ENCODE results near the gene CGB5.
"Not testable (repeated sequence)": the region's sequence is repeated elsewhere in the genome, so short reads cannot be mapped to it uniquely, and the experiment has no call there.

CGB5 gene

GRCh38 chr19:49014123-49014869, 29.4 kb upstream of the CGB5 start:
- H3K9ac ChIP-seq (ENCODE audit: low read depth in 1 of 2, low read length in 2 of 2): no peak overlapping the region
- H3K36me3 ChIP-seq (ENCODE audit: control insufficient read depth in 1 of 2, insufficient read depth in 2 of 2, low read length in 2 of 2): peaks cover 19 to 56% of the 10 kb centered on the region in 2 donors
- H3K27ac ChIP-seq (ENCODE audit: low read depth, low read length): no peak overlapping the region
- peaks cover 9 to 13% of the 10 kb centered on the region in 2 donors for H3K4me1 ChIP-seq (ENCODE audit: control insufficient read depth in 1 of 2, insufficient read depth in 2 of 2, low read length in 2 of 2)
- peaks cover 0 to 4% of the 10 kb centered on the region in 2 donors for H3K27me3 ChIP-seq (ENCODE audit: control insufficient read depth in 1 of 2, insufficient read depth in 2 of 2, low read length in 2 of 2)
- H3K4me3 ChIP-seq (ENCODE audit: low read depth in 1 of 2, low read length in 2 of 2): no peak overlapping the region
- H3K9me3 ChIP-seq (ENCODE audit: control insufficient read depth in 1 of 2, low read length in 2 of 2): no peaks in the 10 kb centered on the region

GRCh38 chr19:49014870-49015255, 28.8 kb upstream of the CGB5 start:
- peaks cover 12 to 13% of the 10 kb centered on the region in 2 donors for H3K4me1 ChIP-seq (ENCODE audit: control insufficient read depth in 1 of 2, insufficient read depth in 2 of 2, low read length in 2 of 2)
- no peak overlapping the region for H3K27ac ChIP-seq (ENCODE audit: low read depth, low read length)
- no peak overlapping the region for H3K9ac ChIP-seq (ENCODE audit: low read depth in 1 of 2, low read length in 2 of 2)
- no peak overlapping the region for H3K4me3 ChIP-seq (ENCODE audit: low read depth in 1 of 2, low read length in 2 of 2)
- peaks cover 2 to 4% of the 10 kb centered on the region in 2 donors for H3K27me3 ChIP-seq (ENCODE audit: control insufficient read depth in 1 of 2, insufficient read depth in 2 of 2, low read length in 2 of 2)
- peaks cover 15 to 50% of the 10 kb centered on the region in 2 donors for H3K36me3 ChIP-seq (ENCODE audit: control insufficient read depth in 1 of 2, insufficient read depth in 2 of 2, low read length in 2 of 2)
- no peaks in the 10 kb centered on the region for H3K9me3 ChIP-seq (ENCODE audit: control insufficient read depth in 1 of 2, low read length in 2 of 2)

DNA sequence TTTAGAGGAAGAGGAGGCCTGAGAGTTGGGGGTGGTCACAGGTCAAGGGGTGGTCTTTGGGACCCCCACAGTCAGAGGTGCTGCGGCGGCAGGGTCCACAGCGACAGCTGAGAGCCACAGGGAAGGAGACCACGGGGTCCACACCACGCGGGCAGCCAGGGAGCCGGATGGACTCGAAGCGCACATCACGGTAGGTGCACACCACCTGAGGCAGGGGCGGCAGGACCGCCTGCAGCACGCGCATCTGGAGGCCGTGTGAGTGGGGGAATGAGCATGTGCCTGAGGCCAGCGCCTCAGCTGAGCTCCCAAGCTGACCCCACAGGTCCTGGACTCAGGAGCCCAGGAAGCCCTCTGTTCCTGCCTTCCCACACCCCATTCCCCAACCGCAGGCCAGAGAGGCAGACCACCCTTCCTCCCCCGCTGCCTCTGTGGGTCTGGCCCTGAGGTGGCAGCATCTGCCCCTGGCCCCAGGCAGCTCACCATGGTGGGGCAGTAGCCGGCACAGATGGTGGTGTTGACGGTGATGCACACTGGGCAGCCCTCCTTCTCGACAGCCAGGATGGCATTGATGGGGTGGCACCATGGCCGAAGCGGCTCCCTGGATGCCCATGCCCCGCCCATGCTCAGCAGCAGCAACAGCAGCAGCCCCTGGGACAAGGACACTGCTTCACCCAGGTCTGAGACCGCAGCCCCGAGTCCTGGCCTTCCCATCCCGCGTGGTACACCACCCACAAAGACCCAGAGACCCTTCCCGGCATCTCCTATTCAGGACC, 27.4 kb upstream of the CGB5 start:
- H3K36me3 ChIP-seq (ENCODE audit: control insufficient read depth in 1 of 2, insufficient read depth in 2 of 2, low read length in 2 of 2): peaks cover 8 to 38% of the 10 kb centered on the region in 2 donors
- H3K27ac ChIP-seq (ENCODE audit: low read depth, low read length): no peak overlapping the region
- H3K4me3 ChIP-seq (ENCODE audit: low read depth in 1 of 2, low read length in 2 of 2): no peak overlapping the region
- peaks cover 13% of the 10 kb centered on the region in 2 donors for H3K27me3 ChIP-seq (ENCODE audit: control insufficient read depth in 1 of 2, insufficient read depth in 2 of 2, low read length in 2 of 2)
- H3K9ac ChIP-seq (ENCODE audit: low read depth in 1 of 2, low read length in 2 of 2): no peak overlapping the region
- peaks cover 12 to 13% of the 10 kb centered on the region in 2 donors for H3K4me1 ChIP-seq (ENCODE audit: control insufficient read depth in 1 of 2, insufficient read depth in 2 of 2, low read length in 2 of 2)
- H3K9me3 ChIP-seq (ENCODE audit: control insufficient read depth in 1 of 2, low read length in 2 of 2): no peaks in the 10 kb centered on the region

- Histone ChIP-seq H3K36me3 (ENCODE audit: control insufficient read depth in 1 of 2, insufficient read depth in 2 of 2, low read length in 2 of 2) (peaks cover under 1 to 29% of the 10 kb centered on the region in 2 donors), H3K27ac (ENCODE audit: low read depth, low read length) (no peak within 1 kb of the TSS), H3K9me3 (ENCODE audit: control insufficient read depth in 1 of 2, low read length in 2 of 2) (no peaks in the 10 kb centered on the region), H3K27me3 (ENCODE audit: control insufficient read depth in 1 of 2, insufficient read depth in 2 of 2, low read length in 2 of 2) (peaks cover 13 to 16% of the 10 kb centered on the region in 2 donors), H3K4me3 (ENCODE audit: low read depth in 1 of 2, low read length in 2 of 2) (peak within 1 kb of the TSS; percentile 52 to 55), H3K9ac (ENCODE audit: low read depth in 1 of 2, low read length in 2 of 2) (peak within 1 kb of the TSS; percentile 12 to 57), H3K4me1 (ENCODE audit: control insufficient read depth in 1 of 2, insufficient read depth in 2 of 2, low read length in 2 of 2) (peaks cover 12 to 13% of the 10 kb centered on the region in 2 donors)
Measured at GRCh38 chr19:49017041-49017665, 26.5 kb upstream of the CGB5 start, which contains the start of gene LHB. TSS of gene LHB (minus strand) at chr19:49017091. CDS start at chr19:49017081, 10 bp downstream.

DNA sequence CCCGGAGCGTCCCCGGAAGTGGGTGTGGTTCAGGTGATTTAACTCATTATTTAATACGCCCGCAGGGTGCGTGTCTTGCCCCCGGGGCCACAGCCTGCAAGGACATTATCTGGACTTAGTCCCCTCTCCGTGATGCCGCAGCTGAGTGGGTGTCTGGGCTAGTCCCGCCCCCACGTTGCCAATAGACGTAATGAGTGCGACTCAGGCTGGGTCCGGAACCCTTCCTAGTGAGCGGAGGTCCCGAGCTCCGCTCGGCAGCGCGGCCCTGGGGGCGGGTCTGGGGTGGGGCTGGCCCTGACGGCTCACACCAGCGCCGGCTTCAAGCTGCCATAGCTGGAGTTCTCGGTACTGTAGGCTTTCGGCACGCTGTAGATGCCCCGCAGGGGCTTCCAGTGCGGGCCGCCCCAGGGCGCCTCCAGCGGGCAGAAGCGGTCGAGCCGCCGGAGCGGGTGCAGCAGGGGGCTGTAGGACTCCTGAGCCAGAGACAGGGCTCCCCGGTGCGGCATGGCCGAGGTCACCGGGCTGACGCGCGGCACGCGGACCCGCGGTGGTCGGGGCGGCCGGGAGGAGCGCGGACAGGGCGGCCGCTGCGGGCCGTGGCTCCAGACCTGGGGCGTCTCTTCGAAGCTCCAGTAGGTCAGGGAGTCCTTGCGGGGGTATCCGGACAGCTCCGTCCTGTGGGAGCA, 25.8 kb upstream of the CGB5 start:
- H3K9me3 ChIP-seq (ENCODE audit: control insufficient read depth in 1 of 2, low read length in 2 of 2): no peaks in the 10 kb centered on the region
- peaks cover 0 to 23% of the 10 kb centered on the region in 2 donors for H3K36me3 ChIP-seq (ENCODE audit: control insufficient read depth in 1 of 2, insufficient read depth in 2 of 2, low read length in 2 of 2)
- no peak overlapping the region for H3K27ac ChIP-seq (ENCODE audit: low read depth, low read length)
- peaks cover 13 to 16% of the 10 kb centered on the region in 2 donors for H3K27me3 ChIP-seq (ENCODE audit: control insufficient read depth in 1 of 2, insufficient read depth in 2 of 2, low read length in 2 of 2)
- peak overlapping the region; percentile 52 to 55 for H3K4me3 ChIP-seq (ENCODE audit: low read depth in 1 of 2, low read length in 2 of 2)
- H3K9ac ChIP-seq (ENCODE audit: low read depth in 1 of 2, low read length in 2 of 2): peak overlapping the region; percentile 12 to 57
- peaks cover 12 to 13% of the 10 kb centered on the region in 2 donors for H3K4me1 ChIP-seq (ENCODE audit: control insufficient read depth in 1 of 2, insufficient read depth in 2 of 2, low read length in 2 of 2)

DNA sequence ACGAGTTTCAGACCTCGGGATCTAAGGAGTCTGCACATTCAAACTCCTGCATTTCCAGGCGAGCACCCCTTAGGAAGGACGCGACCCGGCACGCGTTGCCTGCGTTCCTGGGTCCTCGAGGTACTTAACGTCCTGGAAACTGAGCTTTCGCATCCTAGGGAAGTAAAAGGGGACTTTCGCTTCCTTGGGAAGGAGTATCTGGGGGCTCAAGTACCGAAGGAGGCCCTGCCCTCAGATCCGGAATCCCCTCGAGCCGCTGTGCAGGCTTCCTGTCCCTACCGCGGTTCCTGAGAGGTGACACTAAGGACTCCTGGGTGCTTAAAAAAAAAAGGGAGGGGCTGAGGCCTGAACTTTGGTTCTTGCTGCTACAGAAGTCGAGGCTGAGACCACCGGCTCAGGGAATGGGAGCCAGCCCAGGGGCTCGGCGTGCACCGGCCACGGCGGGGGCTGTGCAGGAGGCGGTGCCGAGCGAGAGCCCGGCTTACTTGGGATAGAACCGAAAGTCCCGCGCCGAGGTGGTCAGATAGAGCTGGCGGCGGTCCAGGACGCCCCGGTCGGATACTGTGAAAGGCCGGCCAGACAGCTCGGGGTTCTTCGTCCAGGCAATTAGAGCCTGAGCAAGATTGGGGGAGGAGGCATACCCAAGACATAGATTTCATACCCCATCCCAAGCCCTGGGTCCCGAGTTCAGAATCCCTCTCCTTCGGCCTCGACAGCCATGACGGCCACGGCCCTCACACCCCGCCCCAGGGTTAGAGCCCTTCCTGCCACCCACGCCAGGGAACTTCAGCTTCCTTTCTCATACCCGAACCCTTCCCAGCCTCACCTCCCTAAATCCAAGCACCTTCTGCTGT, 25.0 kb upstream of the CGB5 start:
- not testable (repeated sequence) for H3K9me3 ChIP-seq (ENCODE audit: control insufficient read depth in 1 of 2, low read length in 2 of 2); H3K27ac ChIP-seq (ENCODE audit: low read depth, low read length)
- Histone ChIP-seq H3K4me1 (ENCODE audit: control insufficient read depth in 1 of 2, insufficient read depth in 2 of 2, low read length in 2 of 2) (peaks cover 12 to 13% of the 10 kb centered on the region in 2 donors), H3K36me3 (ENCODE audit: control insufficient read depth in 1 of 2, insufficient read depth in 2 of 2, low read length in 2 of 2) (peaks cover 0 to 21% of the 10 kb centered on the region in 2 donors), H3K27me3 (ENCODE audit: control insufficient read depth in 1 of 2, insufficient read depth in 2 of 2, low read length in 2 of 2) (peaks cover 13 to 16% of the 10 kb centered on the region in 2 donors), H3K4me3 (ENCODE audit: low read depth in 1 of 2, low read length in 2 of 2) (peak overlapping the region; percentile 52 to 55), H3K9ac (ENCODE audit: low read depth in 1 of 2, low read length in 2 of 2) (peak overlapping the region; percentile 12 to 57)

DNA sequence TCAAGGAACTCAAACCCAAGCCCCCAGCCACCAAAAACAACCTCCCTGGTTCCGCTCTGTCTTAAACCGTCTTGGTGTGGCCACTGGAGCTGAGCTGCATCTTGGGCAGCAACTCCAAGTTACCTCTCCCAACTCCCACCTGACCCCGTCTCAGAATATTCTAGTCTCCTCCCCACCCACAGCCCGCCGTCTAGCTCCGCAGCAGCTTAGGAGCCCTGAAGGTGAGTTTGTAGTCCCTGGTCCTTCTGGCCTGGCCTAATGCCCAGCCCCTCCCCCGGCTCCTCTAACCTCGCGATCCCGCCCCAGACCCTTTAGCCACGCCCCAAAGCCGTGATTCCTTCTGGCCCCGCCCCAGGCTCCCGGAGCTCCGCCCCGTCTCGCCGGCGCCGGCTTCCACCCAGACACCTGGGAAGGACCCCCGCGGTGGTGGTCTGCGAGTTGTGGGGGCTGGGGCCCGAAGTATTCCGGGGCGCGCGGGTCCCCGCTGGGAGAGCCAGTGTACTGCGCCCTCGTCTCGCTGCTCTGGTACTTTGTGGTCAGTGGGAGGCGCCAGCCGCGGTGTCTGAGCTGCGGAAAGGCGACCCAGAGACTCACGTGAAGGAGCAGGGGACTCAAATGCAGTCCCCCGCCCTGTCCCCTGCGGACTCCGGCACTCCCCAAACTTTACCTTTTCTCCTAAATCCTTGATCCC, 24.3 kb upstream of the CGB5 start:
- Histone ChIP-seq H3K36me3 (ENCODE audit: control insufficient read depth in 1 of 2, insufficient read depth in 2 of 2, low read length in 2 of 2) (peaks cover 0 to 15% of the 10 kb centered on the region in 2 donors), H3K27ac (ENCODE audit: low read depth, low read length) (no peak overlapping the region), H3K9ac (ENCODE audit: low read depth in 1 of 2, low read length in 2 of 2) (no peak overlapping the region), H3K4me1 (ENCODE audit: control insufficient read depth in 1 of 2, insufficient read depth in 2 of 2, low read length in 2 of 2) (peaks cover 12 to 13% of the 10 kb centered on the region in 2 donors), H3K27me3 (ENCODE audit: control insufficient read depth in 1 of 2, insufficient read depth in 2 of 2, low read length in 2 of 2) (peaks cover 13 to 16% of the 10 kb centered on the region in 2 donors), H3K4me3 (ENCODE audit: low read depth in 1 of 2, low read length in 2 of 2) (peak overlapping the region; percentile 52 to 55), H3K9me3 (ENCODE audit: control insufficient read depth in 1 of 2, low read length in 2 of 2) (no peaks in the 10 kb centered on the region)

GRCh38 chr19:49020342-49020741, 23.3 kb upstream of the CGB5 start:
- Histone ChIP-seq H3K27ac (ENCODE audit: low read depth, low read length) (no peak overlapping the region), H3K36me3 (ENCODE audit: control insufficient read depth in 1 of 2, insufficient read depth in 2 of 2, low read length in 2 of 2) (peaks cover 0 to 5% of the 10 kb centered on the region in 2 donors), H3K9me3 (ENCODE audit: control insufficient read depth in 1 of 2, low read length in 2 of 2) (no peaks in the 10 kb centered on the region), H3K4me1 (ENCODE audit: control insufficient read depth in 1 of 2, insufficient read depth in 2 of 2, low read length in 2 of 2) (peaks cover 12 to 13% of the 10 kb centered on the region in 2 donors), H3K4me3 (ENCODE audit: low read depth in 1 of 2, low read length in 2 of 2) (no peak overlapping the region), H3K27me3 (ENCODE audit: control insufficient read depth in 1 of 2, insufficient read depth in 2 of 2, low read length in 2 of 2) (peaks cover 13 to 16% of the 10 kb centered on the region in 2 donors), H3K9ac (ENCODE audit: low read depth in 1 of 2, low read length in 2 of 2) (no peak overlapping the region)
